Neural progenitor cell (in vitro differentiated cells): ENCODE data around the gene KHNYN. TPM values are rescaled to one million over a fixed set of nuclear protein-coding genes. Genes with fewer than 3 reads are reported as not detected.
A peak's percentile ranks its signal among the peaks of the same experiment; 100 is the strongest.

ENCODE experiments used
- DNase-seq: peaks from one replicate; pipeline ENCODE4 v3.0.0-alpha.2; 2016; ENCODE audit warnings: low spot score
- H2AFZ ChIP-seq: fragments of 200-600 bp; sonication (generic); replicated peaks from 2 replicates; pipeline ENCODE4 v1.6.1; 2016; ENCODE audit warnings: antibody characterized with exemption
- H3F3A ChIP-seq: fragments of 200-600 bp; sonication (generic); 2 replicates; pipeline ENCODE4 v1.6.1; 2016; ENCODE audit warnings: antibody characterized with exemption, low read depth
- H3K27ac ChIP-seq: fragments of 200-600 bp; sonication (generic); 2 replicates; pipeline ENCODE4 v1.5.1; 2016; ENCODE audit warnings: mild to moderate bottlenecking
- H3K27me3 ChIP-seq: fragments of 200-600 bp; sonication (generic); 2 replicates; pipeline ENCODE4 v1.6.1; 2016; ENCODE audit warnings: mild to moderate bottlenecking, moderate library complexity
- H3K36me3 ChIP-seq: fragments of 200-600 bp; sonication (generic); 2 replicates; pipeline ENCODE4 v1.5.1; 2016
- H3K4me1 ChIP-seq: fragments of 200-600 bp; sonication (generic); 2 replicates; pipeline ENCODE4 v1.6.1; 2016; ENCODE audit warnings: mixed run types
- H3K4me2 ChIP-seq: fragments of 200-600 bp; sonication (generic); 2 replicates; pipeline ENCODE4 v1.6.1; 2016
- H3K4me3 ChIP-seq: fragments of 200-600 bp; sonication (generic); 2 replicates; pipeline ENCODE4 v1.5.1; 2016
- H3K79me2 ChIP-seq: fragments of 200-600 bp; sonication (generic); 2 replicates; pipeline ENCODE4 v1.6.1; 2016; ENCODE audit warnings: low read depth
- H3K9ac ChIP-seq: fragments of 200-600 bp; sonication (generic); 2 replicates; pipeline ENCODE4 v1.6.1; 2016
- H3K9me3 ChIP-seq: fragments of 200-600 bp; sonication (generic); 2 replicates; pipeline ENCODE4 v1.5.1; 2016; ENCODE audit warnings: low read depth
- H4K20me1 ChIP-seq: fragments of 200-600 bp; sonication (generic); 2 replicates; pipeline ENCODE4 v1.6.1; 2016; ENCODE audit warnings: low read depth
- H3K27ac Mint-ChIP-seq: 3 replicates; pipeline ENCODE4 v1.8.0; 2021; ENCODE audit warnings: mixed read lengths
- H3K27me3 Mint-ChIP-seq: 2 replicates; pipeline ENCODE4 v1.8.0; 2022; ENCODE audit warnings: low read depth, mild to moderate bottlenecking, inconsistent platforms, moderate library complexity, mixed read lengths; ENCODE audit not compliant: insufficient read depth
- H3K36me3 Mint-ChIP-seq: 3 replicates; pipeline ENCODE4 v1.8.0; 2021; ENCODE audit warnings: mixed read lengths
- H3K4me1 Mint-ChIP-seq: 3 replicates; pipeline ENCODE4 v1.8.0; 2021; ENCODE audit warnings: mixed read lengths
- H3K4me3 Mint-ChIP-seq: 3 replicates; pipeline ENCODE4 v1.8.0; 2021; ENCODE audit warnings: mild to moderate bottlenecking, moderate library complexity, mixed read lengths
- H3K9me3 Mint-ChIP-seq: 3 replicates; pipeline ENCODE4 v1.8.0; 2020; ENCODE audit warnings: mixed read lengths
- CTCF ChIP-seq: fragments of 200-600 bp; sonication (generic); IDR thresholded peaks from 2 replicates; pipeline ENCODE4 v1.5.1; 2017; ENCODE audit warnings: antibody characterized with exemption, mild to moderate bottlenecking
- EZH2 ChIP-seq: fragments of 200-600 bp; sonication (generic); IDR thresholded peaks from 2 replicates; pipeline ENCODE4 v1.6.1; 2017; ENCODE audit warnings: antibody characterized with exemption, mild to moderate bottlenecking, moderate library complexity
- EZH2phosphoT487 ChIP-seq: fragments of 200-600 bp; sonication (generic); IDR thresholded peaks from 2 replicates; pipeline ENCODE4 v1.6.1; 2017; ENCODE audit warnings: antibody characterized with exemption
- total RNA-seq: library from RNA; depleted of rRNA; stranded (reverse); fragments of >200 nt; gene quantifications from 2 replicates; pipeline ENCODE4 v1.2.3, GENCODE V29; 2015; ENCODE audit warnings: low replicate concordance

The KHNYN gene
- total RNA-seq, 1 donor from 2014 or later, result 20.4 TPM

GRCh38 chr14:24416932-24417619 is 12.7 kb upstream of the KHNYN start:
- Histone ChIP-seq H4K20me1 (peaks cover 8% of the 10 kb centered on the region), H3K27me3 (peaks cover 29% of the 10 kb centered on the region), H3K36me3 (no peaks in the 10 kb centered on the region), H3K4me1 (no peaks in the 10 kb centered on the region), H2AFZ (no peak overlapping the region), H3F3A (no peaks in the 10 kb centered on the region), H3K79me2 (no peaks in the 10 kb centered on the region), H3K4me2 (no peak overlapping the region), H3K4me3 (no peak overlapping the region), H3K27ac (no peak overlapping the region), H3K9ac (no peak overlapping the region), H3K9me3 (no peaks in the 10 kb centered on the region)
- peaks cover 3% of the 10 kb centered on the region for H3K4me1 Mint-ChIP-seq
- H3K27me3 Mint-ChIP-seq, result peaks cover 5% of the 10 kb centered on the region
- H3K36me3 Mint-ChIP-seq, result peaks cover 5% of the 10 kb centered on the region
- DNase-seq, result no peak
- no peak for TF ChIP-seq CTCF
- TF ChIP-seq EZH2, result no peak
- no peak for TF ChIP-seq EZH2phosphoT487
- H3K27ac Mint-ChIP-seq, result peak overlapping the region; percentile 76
- H3K9me3 Mint-ChIP-seq, result no peaks in the 10 kb centered on the region
- peak overlapping the region; percentile 69 for H3K4me3 Mint-ChIP-seq

- H3K36me3 ChIP-seq, result no peaks in the 10 kb centered on the region
- TF ChIP-seq CTCF (no peak), EZH2 (no peak), EZH2phosphoT487 (no peak)
- Mint-ChIP-seq H3K27ac (no peak overlapping the region), H3K9me3 (no peaks in the 10 kb centered on the region), H3K27me3 (peaks cover 5% of the 10 kb centered on the region), H3K4me1 (no peaks in the 10 kb centered on the region), H3K36me3 (no peaks in the 10 kb centered on the region), H3K4me3 (no peak overlapping the region)
- peaks cover 38% of the 10 kb centered on the region for H3K27me3 ChIP-seq
- H3K4me1 ChIP-seq, result no peaks in the 10 kb centered on the region
- no peak overlapping the region for H3K27ac ChIP-seq
- H4K20me1 ChIP-seq, result peaks cover 4% of the 10 kb centered on the region
- DNase-seq, result no peak
- H3K4me2 ChIP-seq, result no peak overlapping the region
- H2AFZ ChIP-seq, result no peak overlapping the region
- no peak overlapping the region for H3K4me3 ChIP-seq
- H3K9me3 ChIP-seq, result no peaks in the 10 kb centered on the region
- no peaks in the 10 kb centered on the region for H3F3A ChIP-seq
- H3K9ac ChIP-seq, result no peak overlapping the region
- H3K79me2 ChIP-seq, result no peaks in the 10 kb centered on the region
Observed at GRCh38 chr14:24417832-24418491, 11.8 kb upstream of the KHNYN start.

- Mint-ChIP-seq H3K9me3 (no peaks in the 10 kb centered on the region), H3K36me3 (no peaks in the 10 kb centered on the region), H3K4me1 (no peaks in the 10 kb centered on the region), H3K27me3 (peaks cover 5% of the 10 kb centered on the region), H3K27ac (peak overlapping the region; percentile 38), H3K4me3 (no peak overlapping the region)
- Histone ChIP-seq H3K27me3 (peaks cover 43% of the 10 kb centered on the region), H3K4me2 (no peak overlapping the region), H3K9ac (no peak overlapping the region), H3K27ac (no peak overlapping the region), H3K4me3 (no peak overlapping the region), H3K4me1 (no peaks in the 10 kb centered on the region), H2AFZ (no peak overlapping the region), H3K79me2 (no peaks in the 10 kb centered on the region), H4K20me1 (peaks cover 4% of the 10 kb centered on the region), H3F3A (no peaks in the 10 kb centered on the region), H3K9me3 (no peaks in the 10 kb centered on the region), H3K36me3 (no peaks in the 10 kb centered on the region)
- TF ChIP-seq CTCF (no peak), EZH2 (no peak), EZH2phosphoT487 (no peak)
- DNase-seq, result no peak
Observed at GRCh38 chr14:24418492-24418873, 11.3 kb upstream of the KHNYN start.
